Measurements from ENCODE around the gene FOXO1.

GRCh38 chr13:40635315-40635995, 31.0 kb downstream of the FOXO1 start:
- TF ChIP-seq MATR3 (CRISPR knock-in tag; IDR thresholded peaks at IDR 0.05) (no peak), ZNF776 (CRISPR knock-in tag; IDR thresholded peaks at IDR 0.05) (no peak), ZBTB10 (CRISPR knock-in tag; IDR thresholded peaks at IDR 0.05; ENCODE audit: borderline replicate concordance) (no peak), ZNF816 (CRISPR knock-in tag; IDR thresholded peaks at IDR 0.05; ENCODE audit: borderline replicate concordance) (no peak), ZNF274 (CRISPR knock-in tag; IDR thresholded peaks at IDR 0.05) (no peak), CTCF (CRISPR knock-in tag; IDR thresholded peaks at IDR 0.05) (no peak), EHMT2 (IDR thresholded peaks at IDR 0.05; ENCODE audit: borderline replicate concordance, low read depth, low read length) (no peak), MYC (CRISPR knock-in tag; IDR thresholded peaks at IDR 0.05; ENCODE audit: borderline replicate concordance) (no peak), KDM5A (IDR thresholded peaks at IDR 0.05; ENCODE audit: borderline replicate concordance, low read length) (no peak), WIZ (CRISPR knock-in tag; IDR thresholded peaks at IDR 0.05) (no peak)
